Mucosa of descending colon (tissue), 3 donors: ENCODE measurements around the gene ANAPC4. TPM values are rescaled to one million over a fixed set of nuclear protein-coding genes. Genes with fewer than 3 reads are reported as not detected.

Experiments used
- ATAC-seq: fragments of 200-7000 bp; cut with Tn5 transposase; one replicate; pipeline ENCODE4 v1.9.1; 2020; ENCODE audit warnings: mild to moderate bottlenecking, moderate library complexity
- DNase-seq, 3 donors: peaks; one replicate each; pipeline ENCODE4 v3.0.0-alpha.2; 2020
- H3K36me3 ChIP-seq: fragments of 200-600 bp; one replicate; pipeline ENCODE4 v1.8.0; 2021; ENCODE audit warnings: low read depth, mild to moderate bottlenecking
- H3K4me1 ChIP-seq: fragments of 200-600 bp; one replicate; pipeline ENCODE4 v1.8.0; 2021; ENCODE audit warnings: low read depth, mild to moderate bottlenecking
- H3K4me3 ChIP-seq: fragments of 200-600 bp; one replicate; pipeline ENCODE4 v1.8.0; 2021; ENCODE audit warnings: mild to moderate bottlenecking
- H3K9me3 ChIP-seq: fragments of 200-600 bp; one replicate; pipeline ENCODE4 v1.8.0; 2021; ENCODE audit warnings: mild to moderate bottlenecking
- CTCF ChIP-seq: fragments of 200-600 bp; IDR thresholded peaks from one replicate; pipeline ENCODE4 v1.8.0; 2022; ENCODE audit warnings: antibody characterized with exemption, mild to moderate bottlenecking
- intact Hi-C, 2 donors: fragments of 100-400 bp; cut with DNase I in 1 of 2; cut with micrococcal nuclease in 1 of 2; formaldehyde crosslinking; loops; one replicate each; pipeline versions ENCODE4 v1.11.0 to v1.11.1; 2022; cut with DNase I, micrococcal nuclease
- total RNA-seq, 3 donors: library from RNA; stranded (reverse); fragmentation: NEBNext Ultra II Directional in 2 of 3; extraction: Animal tissue kit (Norgen Biotek cat#: 25700) in 2 of 3; gene quantifications; one replicate each; pipeline versions ENCODE4 v1.2.1 to v1.2.4, GENCODE V29; 2021 to 2023
- donor health status: DM: no; HTN: no; CAD: no; lungs with moderate emphysema.
- donor health status: DM: no; HTN: no; CAD: no.
- donor health status: DM: no; HTN: yes; CAD: no.

The ANAPC4 gene
- total RNA-seq, 3 donors from 2014 or later = 29.6 to 32.9 (median 32.4) TPM

- intact Hi-C loops = no loop called here
- no peak for TF ChIP-seq CTCF
- DNase-seq (no peak), ATAC-seq (no peak)
- Histone ChIP-seq H3K36me3 (no peaks in the 10 kb centered on the region), H3K4me3 (no peak overlapping the region), H3K4me1 (no peaks in the 10 kb centered on the region), H3K9me3 (no peaks in the 10 kb centered on the region)
Measured at GRCh38 chr4:25446611-25447010, 69.5 kb downstream of the ANAPC4 start.

GRCh38 chr4:25448379-25449109 is 71.5 kb downstream of the ANAPC4 start:
- Histone ChIP-seq H3K9me3 (no peaks in the 10 kb centered on the region), H3K4me1 (no peaks in the 10 kb centered on the region), H3K36me3 (no peaks in the 10 kb centered on the region), H3K4me3 (no peak overlapping the region)
- DNase-seq (no peak), ATAC-seq (no peak)
- intact Hi-C loops = no loop called here
- TF ChIP-seq CTCF = no peak

- Histone ChIP-seq H3K36me3 (no peaks in the 10 kb centered on the region), H3K4me1 (no peaks in the 10 kb centered on the region), H3K4me3 (no peak overlapping the region), H3K9me3 (no peaks in the 10 kb centered on the region)
- intact Hi-C loops = no loop called here
- no peak for ATAC-seq
- DNase-seq = no peak
- no peak for TF ChIP-seq CTCF
Measured at GRCh38 chr4:25449270-25449669, 72.2 kb downstream of the ANAPC4 start.

GRCh38 chr4:25449688-25450087 is 72.6 kb downstream of the ANAPC4 start:
- DNase-seq = no peak
- intact Hi-C loops = no loop called here
- Histone ChIP-seq H3K4me1 (no peaks in the 10 kb centered on the region), H3K9me3 (no peaks in the 10 kb centered on the region), H3K4me3 (no peak overlapping the region), H3K36me3 (no peaks in the 10 kb centered on the region)
- no peak for ATAC-seq
- TF ChIP-seq CTCF = no peak

- DNase-seq (no peak), ATAC-seq (no peak)
- no peak for TF ChIP-seq CTCF
- H3K36me3 ChIP-seq = no peaks in the 10 kb centered on the region
- intact Hi-C loops = no loop called here
- no peaks in the 10 kb centered on the region for H3K4me1 ChIP-seq
- no peaks in the 10 kb centered on the region for H3K9me3 ChIP-seq
- H3K4me3 ChIP-seq = no peak overlapping the region
Measured at GRCh38 chr4:25450491-25450901, 73.4 kb downstream of the ANAPC4 start.
